SK-N-SH (cell line): Measurements from ENCODE around the gene DOCK3. TPM values are rescaled to one million over a fixed set of nuclear protein-coding genes. Genes with fewer than 3 reads are reported as not detected.

ENCODE experiments used
- CTCF ChIA-PET: fragments of 300-600, 350-600 bp; formaldehyde crosslinking; extraction: SDS; loops from one replicate; lab custom pipeline; 2021; lab: Yijun Ruan, JAX
- POLR2A ChIA-PET: fragments of 350-600 bp; sonication (Branson Sonifier 250); formaldehyde crosslinking; extraction: SDS; loops from one replicate; lab custom pipeline; 2020; ENCODE audit warnings: antibody characterized with exemption, inconsistent platforms; lab: Yijun Ruan, JAX
- DNase-seq: peaks from one replicate; pipeline ENCODE4 v3.0.0; 2012
- H2AFZ ChIP-seq: fragments of 200-600 bp; sonication (generic); 2 replicates; pipeline ENCODE4 v1.8.1; 2016; ENCODE audit warnings: antibody characterized with exemption, mild to moderate bottlenecking, low read depth
- H3F3A ChIP-seq: fragments of 200-600 bp; sonication (generic); replicated peaks from 2 replicates; pipeline ENCODE3; 2016; ENCODE audit warnings: antibody characterized with exemption, mild to moderate bottlenecking; ENCODE audit not compliant: insufficient read depth
- H3K27ac ChIP-seq, 2 experiments: fragments of 200-500 bp in 1 of 2; fragments of 200-600 bp in 1 of 2; sonication (Bioruptor generic) in 1 of 2; sonication (generic), shearing (Covaris generic) in 1 of 2; 2 replicates each; pipeline versions ENCODE4 v1.5.1 to v1.6.1; 2014 to 2016; ENCODE audit warnings: low read depth in 2 of 2, inconsistent platforms in 1 of 2, low read length in 1 of 2, mild to moderate bottlenecking in 1 of 2, mixed read lengths in 1 of 2
- H3K27me3 ChIP-seq: fragments of 200-600 bp; sonication (generic), shearing (Covaris generic); 2 replicates; pipeline ENCODE4 v1.6.1; 2016; ENCODE audit warnings: mixed run types; ENCODE audit not compliant: insufficient read depth
- H3K36me3 ChIP-seq, 2 experiments: fragments of 200-500 bp in 1 of 2; fragments of 200-600 bp in 1 of 2; sonication (Bioruptor generic) in 1 of 2; sonication (generic) in 1 of 2; replicated peaks in 1 of 2; 2 replicates each; pipeline versions ENCODE3 to v1.5.1; 2014 to 2016; ENCODE audit warnings: low read length in 1 of 2, mild to moderate bottlenecking in 1 of 2; ENCODE audit not compliant: insufficient read depth in 2 of 2, control insufficient read depth in 1 of 2
- H3K4me1 ChIP-seq, 2 experiments: fragments of 200-500 bp in 1 of 2; fragments of 200-600 bp in 1 of 2; sonication (Bioruptor generic) in 1 of 2; sonication (generic), shearing (Covaris generic) in 1 of 2; 2 replicates each; pipeline versions ENCODE4 v1.5.1 to v1.6.1; 2014 to 2016; ENCODE audit warnings: low read depth in 1 of 2, low read length in 1 of 2, mixed run types in 1 of 2; ENCODE audit not compliant: insufficient read depth in 2 of 2, control insufficient read depth in 1 of 2
- H3K4me2 ChIP-seq: fragments of 200-600 bp; sonication (generic), shearing (Covaris generic); 2 replicates; pipeline ENCODE4 v1.6.1; 2017; ENCODE audit warnings: mixed run types
- H3K4me3 ChIP-seq, 2 experiments: fragments of 200-500 bp in 1 of 2; fragments of 200-600 bp in 1 of 2; sonication (Bioruptor generic) in 1 of 2; sonication (generic), shearing (Covaris generic) in 1 of 2; 2 replicates each; pipeline versions ENCODE4 v1.5.1 to v1.8.1; 2014 to 2016; ENCODE audit warnings: low read depth in 2 of 2, inconsistent platforms in 1 of 2, low read length in 1 of 2, mild to moderate bottlenecking in 1 of 2, mixed read lengths in 1 of 2, moderate library complexity in 1 of 2
- H3K79me2 ChIP-seq: fragments of 200-600 bp; sonication (generic); 2 replicates; pipeline ENCODE4 v1.8.1; 2017; ENCODE audit warnings: mild to moderate bottlenecking; ENCODE audit not compliant: insufficient read depth
- H3K9ac ChIP-seq: fragments of 200-600 bp; sonication (generic); 2 replicates; pipeline ENCODE4 v1.6.1; 2017; ENCODE audit warnings: mixed run types
- H3K9me2 ChIP-seq: fragments of 200-600 bp; sonication (generic); 2 replicates; pipeline ENCODE4 v1.6.1; 2017; ENCODE audit warnings: mixed run types
- H3K9me3 ChIP-seq: fragments of 200-600 bp; sonication (generic); 2 replicates; pipeline ENCODE4 v1.6.1; 2017; ENCODE audit warnings: mixed run types, mild to moderate bottlenecking, moderate library complexity
- H4K20me1 ChIP-seq: fragments of 200-600 bp; sonication (generic); 2 replicates; pipeline ENCODE4 v1.6.1; 2017; ENCODE audit warnings: mild to moderate bottlenecking, mixed run types; ENCODE audit not compliant: insufficient read depth
- ELF1 ChIP-seq: IDR thresholded peaks from 2 replicates; pipeline ENCODE4 v1.4.0; 2012
- FOSL2 ChIP-seq: IDR thresholded peaks from 2 replicates; pipeline ENCODE4 v1.4.0; 2012; ENCODE audit warnings: low read depth, mild to moderate bottlenecking, moderate library complexity, borderline replicate concordance
- FOXJ3 ChIP-seq: sonication (generic); formaldehyde crosslinking; IDR thresholded peaks from 2 replicates; pipeline ENCODE4 v1.5.1; 2020; ENCODE audit warnings: mild to moderate bottlenecking, missing genetic modification reagents
- FOXM1 ChIP-seq: IDR thresholded peaks from 2 replicates; pipeline ENCODE4 v1.4.0; 2012; ENCODE audit warnings: low read depth, mild to moderate bottlenecking
- GATA2 ChIP-seq: sonication (generic); formaldehyde crosslinking; IDR thresholded peaks from 2 replicates; pipeline ENCODE4 v1.5.0; 2020; ENCODE audit warnings: mild to moderate bottlenecking, missing genetic modification reagents
- JUND ChIP-seq: IDR thresholded peaks from 2 replicates; pipeline ENCODE4 v1.4.0; 2012
- MAX ChIP-seq: IDR thresholded peaks from 2 replicates; pipeline ENCODE4 v1.4.0; 2012; ENCODE audit warnings: low read depth
- NFIC ChIP-seq: IDR thresholded peaks from 2 replicates; pipeline ENCODE4 v1.4.0; 2012; ENCODE audit warnings: borderline replicate concordance
- NRF1 ChIP-seq: IDR thresholded peaks from 2 replicates; pipeline ENCODE4 v1.6.1; 2012; ENCODE audit warnings: low read depth, mild to moderate bottlenecking, low read length
- POLR2AphosphoS5 ChIP-seq: IDR thresholded peaks from 2 replicates; pipeline ENCODE4 v1.6.1; 2012; ENCODE audit warnings: low read depth, low read length
- RAD21 ChIP-seq: IDR thresholded peaks from 2 replicates; pipeline ENCODE4 v1.6.1; 2012; ENCODE audit warnings: mild to moderate bottlenecking, low read length
- RXRA ChIP-seq: IDR thresholded peaks from 2 replicates; pipeline ENCODE4 v1.4.0; 2012; ENCODE audit warnings: low read depth, mild to moderate bottlenecking, borderline replicate concordance
- SIN3A ChIP-seq: IDR thresholded peaks from 2 replicates; pipeline ENCODE4 v1.6.1; 2012; ENCODE audit warnings: low read depth, mild to moderate bottlenecking, low read length, moderate library complexity, borderline replicate concordance
- SMC3 ChIP-seq: IDR thresholded peaks from 2 replicates; pipeline ENCODE4 v1.6.1; 2012; ENCODE audit warnings: low read depth, low read length, improper control_type of control experiment
- TAF1 ChIP-seq: IDR thresholded peaks from 2 replicates; pipeline ENCODE4 v1.6.1; 2012; ENCODE audit warnings: low read depth, mild to moderate bottlenecking, low read length, moderate library complexity, borderline replicate concordance
- TEAD4 ChIP-seq: IDR thresholded peaks from 2 replicates; pipeline ENCODE4 v1.4.0; 2012; ENCODE audit warnings: mild to moderate bottlenecking, borderline replicate concordance; ENCODE audit not compliant: insufficient read depth
- USF1 ChIP-seq: IDR thresholded peaks from 2 replicates; pipeline ENCODE4 v1.4.0; 2012; ENCODE audit warnings: low read depth, borderline replicate concordance
- USF2 ChIP-seq: fragments of 150-350 bp; IDR thresholded peaks from 2 replicates; pipeline ENCODE4 v1.6.1; 2017; ENCODE audit warnings: antibody characterized with exemption, low read length, low read depth, borderline replicate concordance
- YY1 ChIP-seq: IDR thresholded peaks from 2 replicates; pipeline ENCODE4 v1.4.0; 2012; ENCODE audit warnings: low read depth, mild to moderate bottlenecking
- WGBS: methylation state at CpG from one replicate; pipeline ENCODE4 v1.1.6; 2017; ENCODE audit warnings: low lambda C conversion rate; 5-methylcytosine and 5-hydroxymethylcytosine counted together
- polyA plus RNA-seq, 3 experiments: library from polyadenylated mRNA; depleted of rRNA; stranded (reverse); fragments of >200 nt; gene quantifications; 2 replicates each; pipeline ENCODE4 v1.2.3, GENCODE V29; 2012

Gene DOCK3
- polyA plus RNA-seq, 1 of the 3 experiments (the other 2 are of a cell fraction) = 0.05 TPM

GRCh38 chr3:50806806-50807205 is 132.1 kb downstream of the DOCK3 start:
- H3K9me3 ChIP-seq = no peaks in the 10 kb centered on the region
- H3K4me1 ChIP-seq = no peaks in the 10 kb centered on the region
- no peaks in the 10 kb centered on the region for H3K9me2 ChIP-seq
- H3K27ac ChIP-seq = no peak overlapping the region
- no peaks in the 10 kb centered on the region for H4K20me1 ChIP-seq
- H3K4me2 ChIP-seq = no peak overlapping the region
- H3K9ac ChIP-seq = no peak overlapping the region
- CTCF ChIA-PET = no interaction called here
- H3K27me3 ChIP-seq = no peaks in the 10 kb centered on the region
- no peak for DNase-seq
- TF ChIP-seq USF1 (no peak), USF2 (no peak), RAD21 (no peak), SMC3 (no peak), JUND (no peak), TAF1 (no peak), NFIC (no peak), FOXJ3 (no peak), RXRA (no peak), NRF1 (no peak), SIN3A (no peak), POLR2AphosphoS5 (no peak), ELF1 (no peak), FOXM1 (no peak), YY1 (no peak), MAX (no peak)
- H3F3A ChIP-seq = no peaks in the 10 kb centered on the region
- POLR2A ChIA-PET = no interaction called here
- 21% methylated on average over 4 of the region's 4 CpGs for WGBS
- H3K4me3 ChIP-seq = no peak overlapping the region
- no peaks in the 10 kb centered on the region for H3K36me3 ChIP-seq
- H2AFZ ChIP-seq = no peak overlapping the region
- no peaks in the 10 kb centered on the region for H3K79me2 ChIP-seq

- Histone ChIP-seq H3F3A (no peaks in the 10 kb centered on the region), H3K27me3 (no peaks in the 10 kb centered on the region), H3K27ac (no peak overlapping the region), H3K36me3 (no peaks in the 10 kb centered on the region), H3K4me1 (no peaks in the 10 kb centered on the region), H3K79me2 (no peaks in the 10 kb centered on the region), H3K9me2 (no peaks in the 10 kb centered on the region), H2AFZ (no peak overlapping the region), H3K4me3 (no peak overlapping the region), H3K9ac (no peak overlapping the region), H3K4me2 (no peak overlapping the region), H3K9me3 (no peaks in the 10 kb centered on the region), H4K20me1 (no peaks in the 10 kb centered on the region)
- ChIA-PET CTCF (no interaction called here), POLR2A (no interaction called here)
- TF ChIP-seq TEAD4 (no peak), POLR2AphosphoS5 (no peak), JUND (no peak), FOSL2 (no peak), USF2 (no peak), GATA2 (CRISPR knock-in tag) (no peak)
- WGBS = 7% methylated on average over 2 of the region's 2 CpGs
- DNase-seq = no peak
These were observed 132.5 kb downstream of the DOCK3 start for GRCh38 chr3:50807266-50807665.
